HG03460 (cell line): ENCODE data around the gene WFDC1.

Experiments
- ATAC-seq: cut with Tn5 transposase; IDR thresholded peaks from one replicate; pipeline ENCODE4 v1.9.1; 2021; ENCODE audit not compliant: unreplicated experiment

The WFDC1 gene, protein sequence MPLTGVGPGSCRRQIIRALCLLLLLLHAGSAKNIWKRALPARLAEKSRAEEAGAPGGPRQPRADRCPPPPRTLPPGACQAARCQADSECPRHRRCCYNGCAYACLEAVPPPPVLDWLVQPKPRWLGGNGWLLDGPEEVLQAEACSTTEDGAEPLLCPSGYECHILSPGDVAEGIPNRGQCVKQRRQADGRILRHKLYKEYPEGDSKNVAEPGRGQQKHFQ

GRCh38 chr16:84294531-84295142, at the start of gene WFDC1:
WFDC1 (plus strand) TSS chr16:84294878; CDS start chr16:84294972, 94 bp downstream.
- no peak for ATAC-seq

GRCh38 chr16:84245956-84246678, 48.6 kb upstream of the WFDC1 start:
- ATAC-seq = no peak

DNA sequence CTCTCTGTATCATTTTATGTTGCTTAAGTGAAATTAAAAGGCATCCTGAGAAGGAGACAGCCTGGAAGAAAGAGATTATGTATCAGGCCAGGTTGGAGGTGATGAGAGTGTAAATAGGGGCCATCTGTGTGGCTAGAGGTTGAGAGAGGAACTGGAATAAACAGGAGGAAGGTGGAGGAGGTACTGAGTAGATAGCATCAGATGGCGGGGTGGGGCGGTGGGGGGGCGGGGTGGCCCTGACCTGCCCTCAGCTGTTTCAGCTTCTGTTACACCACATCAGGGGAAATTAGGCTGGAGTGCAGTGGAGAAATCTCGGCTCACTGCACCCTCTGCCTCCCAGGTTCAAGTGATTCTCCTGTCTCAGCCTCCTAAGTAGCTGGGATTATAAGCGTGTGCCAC, 48.0 kb upstream of the WFDC1 start:
- ATAC-seq = no peak

DNA sequence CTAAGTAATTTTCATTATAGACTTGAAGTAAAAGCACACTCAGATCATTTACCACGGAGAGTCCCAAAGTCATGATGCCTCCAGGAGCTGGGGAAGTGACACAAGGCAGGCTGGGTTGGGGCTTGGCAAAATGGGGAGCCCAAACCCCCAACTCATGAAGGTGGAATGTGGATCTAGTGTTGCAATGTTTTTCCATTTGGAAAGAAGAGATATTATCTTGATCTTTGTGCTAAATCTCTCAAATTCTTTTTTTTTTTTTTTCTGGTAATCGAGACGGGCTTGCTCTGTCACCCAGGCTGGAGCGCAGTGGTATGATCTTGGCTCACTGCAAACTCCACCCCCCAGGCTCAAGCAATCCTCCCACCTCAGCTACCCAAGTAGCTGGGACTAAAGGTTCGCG, 47.3 kb upstream of the WFDC1 start:
- no peak for ATAC-seq

- ATAC-seq = no peak
Observed at GRCh38 chr16:84247844-84248243, 46.8 kb upstream of the WFDC1 start.

GRCh38 chr16:84252184-84252583, 42.5 kb upstream of the WFDC1 start:
- no peak for ATAC-seq

DNA sequence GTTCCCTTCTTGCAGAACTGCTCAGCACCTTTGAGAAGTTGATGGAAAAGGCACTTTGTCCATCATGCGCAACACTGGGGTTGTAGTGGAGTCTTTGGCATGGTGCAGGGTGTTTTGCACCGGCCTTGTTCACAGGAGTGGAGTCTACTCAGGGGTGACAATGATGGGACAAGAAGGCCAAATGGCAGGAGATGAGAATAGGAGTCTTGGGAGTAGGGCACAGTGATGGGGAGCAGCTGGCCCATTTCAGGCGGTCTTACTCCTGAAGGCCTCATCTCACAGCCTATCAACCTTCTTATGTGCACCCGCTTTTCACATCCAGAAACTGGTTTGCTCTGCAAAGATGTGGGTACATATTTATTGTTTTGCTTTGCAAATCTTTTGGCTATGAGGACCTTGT, 41.5 kb upstream of the WFDC1 start:
- no peak for ATAC-seq

GRCh38 chr16:84254062-84254461, 40.6 kb upstream of the WFDC1 start:
- no peak for ATAC-seq

DNA sequence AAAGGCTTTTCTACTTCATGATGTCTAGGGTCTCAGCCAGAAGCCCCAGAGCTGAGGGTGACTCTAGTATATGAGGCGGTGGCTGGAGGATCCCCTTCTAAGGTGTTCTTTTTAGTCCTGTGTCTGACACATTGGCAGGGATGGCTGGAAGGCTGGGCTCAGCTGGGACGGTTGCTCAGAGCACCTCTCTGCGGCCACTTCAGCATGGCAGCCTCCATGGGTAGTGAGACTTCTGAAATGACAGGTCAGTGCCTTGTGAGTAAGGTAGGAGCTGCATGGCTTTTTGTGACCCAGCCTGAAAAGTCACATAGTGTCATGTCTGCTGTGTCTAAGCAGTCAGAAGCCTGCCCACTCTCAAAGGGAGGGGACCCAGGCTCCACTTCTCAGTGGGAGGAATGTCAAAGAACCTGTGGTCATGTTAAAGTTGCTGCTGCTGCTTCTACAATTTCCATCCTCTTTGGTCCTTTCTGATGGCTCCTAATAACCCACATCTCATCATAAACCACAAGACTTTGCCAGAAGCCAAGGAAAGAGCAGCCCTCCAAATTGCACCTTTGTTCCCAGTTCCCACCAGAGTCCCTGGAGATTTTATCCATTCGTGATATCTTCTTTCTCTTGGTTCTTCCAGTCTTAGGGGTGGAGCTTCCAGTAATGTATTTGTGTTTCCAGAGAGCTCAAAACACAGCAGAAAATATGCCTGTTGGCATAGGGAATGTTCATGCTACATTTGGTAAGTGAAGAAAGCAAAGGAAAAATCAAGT, 39.4 kb upstream of the WFDC1 start:
- ATAC-seq = no peak

DNA sequence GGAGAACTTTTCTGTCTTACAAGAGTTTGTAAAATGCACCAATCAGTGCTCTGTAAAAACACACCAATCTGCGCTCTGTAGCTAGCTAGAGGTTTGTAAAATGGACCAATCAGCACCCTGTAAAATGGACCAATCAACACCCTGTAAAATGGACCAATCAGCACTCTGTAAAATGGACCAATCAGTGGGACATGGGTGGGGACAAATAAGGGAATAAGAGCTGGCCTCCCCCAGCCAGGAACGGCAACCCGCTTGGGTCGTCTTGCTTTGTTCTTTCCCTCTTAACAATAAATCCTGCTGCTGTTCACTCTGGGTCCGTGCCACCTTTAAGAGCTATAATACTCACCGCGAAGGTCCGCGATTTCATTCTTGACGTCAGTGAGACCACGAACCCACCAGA, 36.4 kb upstream of the WFDC1 start:
- no peak for ATAC-seq

- ATAC-seq = no peak
Observed at GRCh38 chr16:84259691-84260090, 35.0 kb upstream of the WFDC1 start.

GRCh38 chr16:84260766-84261554, 33.7 kb upstream of the WFDC1 start:
- no peak for ATAC-seq

DNA sequence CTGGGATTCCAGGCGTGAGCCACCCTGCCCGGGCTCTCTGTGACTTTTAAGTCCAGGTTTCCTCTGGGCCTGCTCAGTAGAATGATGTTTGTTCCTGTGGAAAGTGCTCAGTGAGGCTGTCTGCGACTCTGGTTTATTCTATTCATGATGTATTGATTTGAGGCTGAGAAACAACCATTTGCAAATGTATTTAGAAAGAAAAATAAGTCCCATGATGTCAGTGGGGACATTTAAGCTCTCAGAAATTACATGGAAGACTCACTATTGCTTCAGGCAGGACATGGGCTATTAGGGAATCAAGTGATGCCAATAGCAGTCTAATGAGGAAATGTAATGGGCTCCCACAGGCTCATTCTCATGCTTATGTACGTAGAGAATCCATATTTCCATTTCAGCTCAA, 32.6 kb upstream of the WFDC1 start:
- ATAC-seq = no peak

- ATAC-seq = no peak
Observed at GRCh38 chr16:84262939-84263338, 31.7 kb upstream of the WFDC1 start.

DNA sequence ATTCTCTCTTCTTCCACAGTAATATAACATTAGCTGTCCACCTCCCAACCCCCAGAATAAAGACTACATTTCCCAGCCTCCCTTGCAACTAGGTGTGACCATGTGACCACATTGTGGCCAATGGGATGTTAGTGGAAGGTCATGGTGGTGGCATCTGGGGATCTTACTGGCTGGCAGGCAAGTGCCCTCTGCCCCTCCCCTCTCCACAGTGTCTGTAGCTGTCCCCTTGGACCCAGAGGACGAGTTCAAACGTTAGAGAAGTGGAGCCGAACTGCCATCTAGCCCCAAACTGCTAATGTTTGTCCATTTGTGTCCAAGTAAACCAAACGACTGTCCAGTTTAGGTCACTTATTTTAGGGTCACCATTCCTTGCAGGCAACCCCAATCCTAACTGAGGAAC, 28.2 kb upstream of the WFDC1 start:
- no peak for ATAC-seq

GRCh38 chr16:84267380-84267779, 27.3 kb upstream of the WFDC1 start:
- no peak for ATAC-seq

GRCh38 chr16:84268291-84269040, 26.2 kb upstream of the WFDC1 start:
- no peak for ATAC-seq

GRCh38 chr16:84270071-84270470, 24.6 kb upstream of the WFDC1 start:
- no peak for ATAC-seq

DNA sequence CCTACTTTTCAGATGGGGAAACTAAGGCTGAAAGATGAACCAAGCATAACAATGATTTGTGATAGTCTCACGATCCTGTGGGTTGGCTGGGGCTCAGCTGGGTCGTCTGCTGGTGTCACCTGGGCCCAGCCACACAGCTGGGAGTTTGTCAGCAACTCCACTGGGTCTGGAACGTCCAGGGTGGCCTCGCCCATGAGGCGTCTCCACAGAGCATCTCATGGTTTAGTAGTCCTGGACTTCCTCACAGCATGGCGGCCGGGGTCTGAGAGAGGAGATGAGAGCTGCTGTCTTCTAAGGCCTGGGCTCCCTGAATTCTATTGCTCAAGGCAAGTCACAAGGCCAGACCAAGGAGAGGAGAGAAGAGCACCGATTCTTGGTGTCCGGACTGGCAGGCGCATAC, 24.1 kb upstream of the WFDC1 start:
- no peak for ATAC-seq

GRCh38 chr16:84271037-84271436, 23.6 kb upstream of the WFDC1 start:
- ATAC-seq = no peak
